ENCODE measurements around the gene EMD. TPM values are rescaled to one million over a fixed set of nuclear protein-coding genes. Genes with fewer than 3 reads are reported as not detected.

EMD gene
- total RNA-seq, 1 experiment from 2014 or later = 115 TPM

- no peak overlapping the region for H3K4me2 ChIP-seq (ENCODE audit: insufficient read depth, insufficient read length, low read length)
- H3K27me3 ChIP-seq (ENCODE audit: insufficient read depth, low read length) = no peaks in the 10 kb centered on the region
- H3K4me1 Mint-ChIP-seq = peaks cover 4 to 18% of the 10 kb centered on the region in 2 experiments
- no peak overlapping the region for H3K4ac ChIP-seq (ENCODE audit: low read depth, low read length)
- H3K27me3 Mint-ChIP-seq (ENCODE audit: low read depth) = peaks cover under 1% of the 10 kb centered on the region; the same call in 1 of the 2 replicates
- DNase-seq = no peak
- no peak overlapping the region for H4K8ac ChIP-seq (replicated peaks; ENCODE audit: insufficient read length, low read depth, low read length)
- no peak overlapping the region for H2BK20ac ChIP-seq (ENCODE audit: low read depth, low read length, poor library complexity, severe bottlenecking)
- no peaks in the 10 kb centered on the region for H3K4me1 ChIP-seq (ENCODE audit: insufficient read depth, low read length)
- H2AFZ ChIP-seq (ENCODE audit: low read length) = no peak overlapping the region
- no peak overlapping the region for H3K9ac ChIP-seq (ENCODE audit: extremely low read depth, insufficient read length, low read length)
- no peak overlapping the region for H4K91ac ChIP-seq (ENCODE audit: insufficient read length, low read depth, low read length)
- H3K56ac ChIP-seq (ENCODE audit: insufficient read length, low read depth, low read length) = no peak overlapping the region
- H3K18ac ChIP-seq (ENCODE audit: insufficient read length, low read depth, low read length) = no peak overlapping the region
- H3K9me3 ChIP-seq (ENCODE audit: control insufficient read depth, low read depth, low read length) = peaks cover 27% of the 10 kb centered on the region
- H2BK120ac ChIP-seq (ENCODE audit: low read depth, low read length, poor library complexity, severe bottlenecking) = no peak overlapping the region
- H2BK15ac ChIP-seq (ENCODE audit: low read depth, low read length) = no peak overlapping the region
- H3K23me2 ChIP-seq (ENCODE audit: insufficient read length, low read depth, low read length, poor library complexity, severe bottlenecking) = peaks cover 7% of the 10 kb centered on the region
- H3K9me3 Mint-ChIP-seq = peaks cover 74 to 78% of the 10 kb centered on the region in 2 experiments
- peaks cover 27 to 42% (median 32%) of the 10 kb centered on the region in 3 experiments for H3K36me3 Mint-ChIP-seq (ENCODE audit: insufficient read depth in 1 of 3, low read depth in 3 of 3)
- no peak overlapping the region for H3K23ac ChIP-seq (ENCODE audit: insufficient read length, low read depth, low read length)
- peaks cover 3% of the 10 kb centered on the region; the same call in 1 of the 2 replicates for H3K79me2 ChIP-seq (ENCODE audit: insufficient read depth, low read length)
- H3T11ph ChIP-seq (ENCODE audit: low read length) = no peak overlapping the region
- TF ChIP-seq CTCF (conservative IDR thresholded peaks at IDR 0.05) = no peak
- no peaks in the 10 kb centered on the region for H4K20me1 ChIP-seq (ENCODE audit: control insufficient read depth, insufficient read depth, insufficient read length)
- no peak overlapping the region for H4K5ac ChIP-seq (ENCODE audit: insufficient read length, low read depth, low read length)
- H2BK5ac ChIP-seq (ENCODE audit: insufficient read length, low read length) = no peak overlapping the region
- no peak overlapping the region for H3K4me3 Mint-ChIP-seq
- H3K79me1 ChIP-seq (ENCODE audit: insufficient read depth, low read depth, low read length, poor library complexity, severe bottlenecking) = no peaks in the 10 kb centered on the region
- no peak overlapping the region for H2AK5ac ChIP-seq (ENCODE audit: insufficient read length, low read length)
- H3K14ac ChIP-seq (ENCODE audit: insufficient read depth, low read length) = no peak overlapping the region
- no peak overlapping the region for H3K27ac Mint-ChIP-seq
- H3K27ac ChIP-seq (ENCODE audit: insufficient read length, low read depth, low read length) = no peak overlapping the region
- WGBS (ENCODE audit: extremely low coverage, insufficient read length, low lambda C conversion rate) = no CpG with 5 or more reads among the region's 4 CpGs
- H2BK12ac ChIP-seq (ENCODE audit: insufficient read length, low read depth, low read length) = no peak overlapping the region
Measured at GRCh38 chrX:154403858-154404257, 24.8 kb downstream of the EMD start.
